Ishikawa (cell line): ENCODE results near the gene TMEM132D.

Experiments used
- CEBPB ChIP-seq: IDR thresholded peaks from 2 replicates; pipeline ENCODE4 v1.6.1; 2012
- CREB1 ChIP-seq: IDR thresholded peaks from 2 replicates; pipeline ENCODE4 v1.6.1; 2012; ENCODE audit warnings: low read depth
- EGR1 ChIP-seq: IDR thresholded peaks from 2 replicates; pipeline ENCODE4 v1.6.1; 2012
- EP300 ChIP-seq: IDR thresholded peaks from 2 replicates; pipeline ENCODE4 v1.6.1; 2012; ENCODE audit warnings: borderline replicate concordance
- FOXM1 ChIP-seq: IDR thresholded peaks from 2 replicates; pipeline ENCODE4 v1.6.1; 2012; ENCODE audit warnings: low read depth, borderline replicate concordance
- NFIC ChIP-seq: IDR thresholded peaks from 2 replicates; pipeline ENCODE4 v1.6.1; 2012
- RAD21 ChIP-seq: IDR thresholded peaks from 2 replicates; pipeline ENCODE4 v1.6.1; 2012; ENCODE audit warnings: low read depth
- TAF1 ChIP-seq: IDR thresholded peaks from 2 replicates; pipeline ENCODE4 v1.6.1; 2012; ENCODE audit warnings: low read depth, mild to moderate bottlenecking
- TCF12 ChIP-seq: IDR thresholded peaks from 2 replicates; pipeline ENCODE4 v1.6.1; 2012; ENCODE audit warnings: low read depth
- TEAD4 ChIP-seq: IDR thresholded peaks from 2 replicates; pipeline ENCODE4 v1.6.1; 2012
- YY1 ChIP-seq: IDR thresholded peaks from 2 replicates; pipeline ENCODE4 v1.6.1; 2012; ENCODE audit warnings: low read depth
- ZBTB7A ChIP-seq: IDR thresholded peaks from 2 replicates; pipeline ENCODE4 v1.6.1; 2012; ENCODE audit warnings: low read depth
- TF ChIP-seq, protein P1 (sequence below): IDR thresholded peaks from 2 replicates; pipeline ENCODE4 v1.6.1; 2012
- TF ChIP-seq, protein P2 (sequence below): IDR thresholded peaks from 2 replicates; pipeline ENCODE4 v1.6.1; 2012
- TF ChIP-seq, protein P3 (sequence below): IDR thresholded peaks from 2 replicates; pipeline ENCODE4 v1.6.1; 2012; ENCODE audit warnings: low read depth, mild to moderate bottlenecking

The TMEM132D gene

DNA sequence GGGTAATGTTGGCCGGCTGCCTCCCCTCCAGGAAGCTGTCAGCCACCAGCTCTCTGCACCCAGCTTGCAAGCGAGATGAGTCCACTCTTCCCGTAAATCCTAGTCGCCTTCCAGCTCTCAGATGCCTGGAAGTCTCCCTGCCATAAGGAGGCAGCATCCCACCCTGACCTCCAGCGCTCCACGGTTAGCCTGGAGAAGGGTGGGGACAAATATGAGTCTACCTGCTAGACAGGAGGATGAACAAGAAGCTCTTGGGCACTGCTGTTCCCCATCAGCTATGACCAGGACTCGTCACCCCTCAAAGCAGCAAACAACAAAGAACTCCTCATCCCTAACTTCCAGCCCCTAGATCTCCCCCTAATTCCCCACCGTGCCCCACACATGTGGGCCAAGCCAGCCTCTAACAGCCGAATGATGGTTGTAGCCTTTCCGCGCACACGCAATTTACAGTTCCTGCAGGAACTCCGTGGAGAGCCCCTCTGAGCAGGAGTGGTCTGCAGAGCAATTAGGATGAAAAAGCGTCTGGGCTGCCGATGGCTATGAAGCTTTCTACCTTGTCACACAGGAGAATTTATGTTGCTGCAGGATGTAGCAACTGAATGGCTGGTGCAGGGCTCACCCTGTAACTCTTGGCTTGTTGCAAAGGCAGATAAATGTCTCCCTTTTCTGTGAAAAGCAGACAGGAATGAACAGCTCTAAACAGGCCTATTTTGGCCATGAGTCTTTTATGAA lies 869.1 kb downstream of the TMEM132D start:
- no peak for TF ChIP-seq EP300

DNA sequence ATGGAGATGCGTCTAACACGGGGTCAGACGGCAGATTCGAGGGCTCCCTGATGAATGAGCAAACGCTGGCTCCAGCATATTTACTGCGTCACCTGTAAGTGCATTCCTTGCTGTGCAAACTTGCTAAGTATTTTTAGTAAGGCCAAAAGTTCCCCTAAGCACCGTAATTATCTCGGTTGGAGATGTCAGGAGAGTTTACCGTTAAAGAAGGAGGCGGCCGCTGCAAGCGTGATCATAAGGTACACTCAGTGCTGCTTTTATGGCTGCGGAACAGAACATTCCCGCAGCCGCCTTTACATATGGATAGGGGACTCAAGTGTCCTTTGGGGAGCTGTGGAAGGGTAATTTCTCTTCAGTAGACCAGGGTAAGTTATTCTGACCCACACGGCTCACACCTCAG lies 875.0 kb downstream of the TMEM132D start:
- TF ChIP-seq TEAD4 (no peak), EGR1 (no peak), EP300 (no peak), NFIC (no peak), TCF12 (no peak), TAF1 (no peak), RAD21 (no peak), CREB1 (no peak), CEBPB (no peak), YY1 (no peak), ZBTB7A (no peak), FOXM1 (no peak)
- TF ChIP-seq, protein P1, sequence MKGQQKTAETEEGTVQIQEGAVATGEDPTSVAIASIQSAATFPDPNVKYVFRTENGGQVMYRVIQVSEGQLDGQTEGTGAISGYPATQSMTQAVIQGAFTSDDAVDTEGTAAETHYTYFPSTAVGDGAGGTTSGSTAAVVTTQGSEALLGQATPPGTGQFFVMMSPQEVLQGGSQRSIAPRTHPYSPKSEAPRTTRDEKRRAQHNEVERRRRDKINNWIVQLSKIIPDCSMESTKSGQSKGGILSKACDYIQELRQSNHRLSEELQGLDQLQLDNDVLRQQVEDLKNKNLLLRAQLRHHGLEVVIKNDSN, result no peak
- TF ChIP-seq, protein P2, sequence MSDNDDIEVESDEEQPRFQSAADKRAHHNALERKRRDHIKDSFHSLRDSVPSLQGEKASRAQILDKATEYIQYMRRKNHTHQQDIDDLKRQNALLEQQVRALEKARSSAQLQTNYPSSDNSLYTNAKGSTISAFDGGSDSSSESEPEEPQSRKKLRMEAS, result no peak
- TF ChIP-seq, protein P3, sequence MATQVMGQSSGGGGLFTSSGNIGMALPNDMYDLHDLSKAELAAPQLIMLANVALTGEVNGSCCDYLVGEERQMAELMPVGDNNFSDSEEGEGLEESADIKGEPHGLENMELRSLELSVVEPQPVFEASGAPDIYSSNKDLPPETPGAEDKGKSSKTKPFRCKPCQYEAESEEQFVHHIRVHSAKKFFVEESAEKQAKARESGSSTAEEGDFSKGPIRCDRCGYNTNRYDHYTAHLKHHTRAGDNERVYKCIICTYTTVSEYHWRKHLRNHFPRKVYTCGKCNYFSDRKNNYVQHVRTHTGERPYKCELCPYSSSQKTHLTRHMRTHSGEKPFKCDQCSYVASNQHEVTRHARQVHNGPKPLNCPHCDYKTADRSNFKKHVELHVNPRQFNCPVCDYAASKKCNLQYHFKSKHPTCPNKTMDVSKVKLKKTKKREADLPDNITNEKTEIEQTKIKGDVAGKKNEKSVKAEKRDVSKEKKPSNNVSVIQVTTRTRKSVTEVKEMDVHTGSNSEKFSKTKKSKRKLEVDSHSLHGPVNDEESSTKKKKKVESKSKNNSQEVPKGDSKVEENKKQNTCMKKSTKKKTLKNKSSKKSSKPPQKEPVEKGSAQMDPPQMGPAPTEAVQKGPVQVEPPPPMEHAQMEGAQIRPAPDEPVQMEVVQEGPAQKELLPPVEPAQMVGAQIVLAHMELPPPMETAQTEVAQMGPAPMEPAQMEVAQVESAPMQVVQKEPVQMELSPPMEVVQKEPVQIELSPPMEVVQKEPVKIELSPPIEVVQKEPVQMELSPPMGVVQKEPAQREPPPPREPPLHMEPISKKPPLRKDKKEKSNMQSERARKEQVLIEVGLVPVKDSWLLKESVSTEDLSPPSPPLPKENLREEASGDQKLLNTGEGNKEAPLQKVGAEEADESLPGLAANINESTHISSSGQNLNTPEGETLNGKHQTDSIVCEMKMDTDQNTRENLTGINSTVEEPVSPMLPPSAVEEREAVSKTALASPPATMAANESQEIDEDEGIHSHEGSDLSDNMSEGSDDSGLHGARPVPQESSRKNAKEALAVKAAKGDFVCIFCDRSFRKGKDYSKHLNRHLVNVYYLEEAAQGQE, result no peak

DNA sequence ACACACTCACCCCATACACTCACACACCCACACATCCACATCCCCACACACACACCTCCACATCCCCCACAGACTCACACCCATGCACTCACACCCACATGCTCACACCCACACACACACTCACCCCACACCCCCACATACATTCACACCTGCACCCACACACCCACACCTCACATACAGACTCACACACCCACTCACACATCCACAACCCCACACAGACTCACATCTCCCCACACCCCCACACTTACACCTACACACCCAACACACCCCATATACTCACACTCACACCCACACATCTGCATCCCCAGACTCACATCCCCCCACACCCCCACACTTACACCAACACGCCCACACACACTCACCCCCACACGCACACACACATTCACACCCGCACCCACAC lies 878.8 kb downstream of the TMEM132D start:
- TF ChIP-seq EP300, result no peak
- TF ChIP-seq NFIC, result no peak
- no peak for TF ChIP-seq RAD21
- TF ChIP-seq TEAD4, result no peak
- TF ChIP-seq, protein P1, result no peak
- TF ChIP-seq EGR1, result no peak
- TF ChIP-seq TAF1, result no peak
- no peak for TF ChIP-seq FOXM1
- TF ChIP-seq CEBPB, result no peak
- TF ChIP-seq, protein P2, result no peak
